Left renal pelvis (tissue), 4 donors: ENCODE data around the gene ANAPC4. TPM values are rescaled to one million over a fixed set of nuclear protein-coding genes. Genes with fewer than 3 reads are reported as not detected.
"Not testable (repeated sequence)": the region's sequence is repeated elsewhere in the genome, so short reads cannot be mapped to it uniquely, and the experiment has no call there.

Experiments
- DNase-seq, 4 donors: peaks; one replicate each; pipeline ENCODE4 v3.0.0-alpha.2; 2013; ENCODE audit warnings: low read depth in 4 of 4, low spot score in 3 of 4
- polyA plus RNA-seq, 4 donors: library from polyadenylated mRNA; unstranded; fragments of 120-200 nt; gene quantifications; one replicate each; pipeline ENCODE4 v1.2.1, GENCODE V29; 2013; ENCODE audit not compliant: insufficient read length in 4 of 4

The ANAPC4 gene, protein sequence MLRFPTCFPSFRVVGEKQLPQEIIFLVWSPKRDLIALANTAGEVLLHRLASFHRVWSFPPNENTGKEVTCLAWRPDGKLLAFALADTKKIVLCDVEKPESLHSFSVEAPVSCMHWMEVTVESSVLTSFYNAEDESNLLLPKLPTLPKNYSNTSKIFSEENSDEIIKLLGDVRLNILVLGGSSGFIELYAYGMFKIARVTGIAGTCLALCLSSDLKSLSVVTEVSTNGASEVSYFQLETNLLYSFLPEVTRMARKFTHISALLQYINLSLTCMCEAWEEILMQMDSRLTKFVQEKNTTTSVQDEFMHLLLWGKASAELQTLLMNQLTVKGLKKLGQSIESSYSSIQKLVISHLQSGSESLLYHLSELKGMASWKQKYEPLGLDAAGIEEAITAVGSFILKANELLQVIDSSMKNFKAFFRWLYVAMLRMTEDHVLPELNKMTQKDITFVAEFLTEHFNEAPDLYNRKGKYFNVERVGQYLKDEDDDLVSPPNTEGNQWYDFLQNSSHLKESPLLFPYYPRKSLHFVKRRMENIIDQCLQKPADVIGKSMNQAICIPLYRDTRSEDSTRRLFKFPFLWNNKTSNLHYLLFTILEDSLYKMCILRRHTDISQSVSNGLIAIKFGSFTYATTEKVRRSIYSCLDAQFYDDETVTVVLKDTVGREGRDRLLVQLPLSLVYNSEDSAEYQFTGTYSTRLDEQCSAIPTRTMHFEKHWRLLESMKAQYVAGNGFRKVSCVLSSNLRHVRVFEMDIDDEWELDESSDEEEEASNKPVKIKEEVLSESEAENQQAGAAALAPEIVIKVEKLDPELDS
- polyA plus RNA-seq, result 10 to 100 TPM; 34.5 to 61.3 (median 43.1) TPM

DNA sequence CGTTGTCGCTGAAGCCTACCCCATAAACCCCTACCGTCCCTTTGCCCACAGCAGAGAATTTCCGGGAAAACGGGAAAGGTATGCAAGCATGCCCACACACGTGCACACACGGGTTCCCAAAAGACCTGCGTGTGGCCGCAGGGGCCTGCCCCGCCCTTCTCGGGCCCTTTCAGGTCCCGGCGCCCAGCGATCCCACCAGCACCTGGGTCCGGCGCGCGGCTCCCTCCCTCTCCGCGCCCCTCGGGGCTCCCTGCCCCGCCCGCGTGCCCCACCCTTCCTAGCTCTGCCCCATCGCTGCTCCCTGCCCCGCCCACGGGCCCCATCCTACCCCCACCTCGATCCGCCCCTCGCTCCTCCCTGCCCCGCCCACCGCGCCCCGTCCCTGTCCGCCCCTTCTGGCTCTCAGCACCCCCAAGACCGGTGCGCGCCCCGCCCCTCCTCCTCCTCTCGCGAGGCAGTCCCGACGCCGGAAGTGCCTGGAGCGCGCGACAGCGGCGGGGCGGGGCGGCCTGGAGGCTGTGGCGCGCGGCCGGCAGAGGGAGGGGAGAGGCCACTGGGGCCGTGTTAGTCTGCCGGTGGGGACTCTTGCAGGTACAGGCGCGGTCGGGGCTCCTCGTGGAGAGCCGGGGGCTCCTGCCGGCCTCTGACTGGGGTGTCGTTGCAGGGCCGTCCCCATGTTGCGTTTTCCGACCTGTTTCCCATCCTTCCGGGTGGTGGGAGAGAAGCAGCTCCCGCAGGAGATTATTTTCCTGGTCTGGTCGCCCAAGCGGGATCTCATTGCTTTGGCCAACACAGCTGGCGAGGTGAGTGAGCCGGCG lies at the start of gene ANAPC4:
Gene ANAPC4, plus strand, starts transcription at position 510 of the 818 bp plus-strand sequence. Its CDS starts 165 bp downstream, at position 675.
- DNase-seq, result peak; percentile 60 to 78 (median 76)

GRCh38 chr4:25328463-25328862 lies 48.6 kb upstream of the ANAPC4 start:
- not testable (repeated sequence) for DNase-seq

DNA sequence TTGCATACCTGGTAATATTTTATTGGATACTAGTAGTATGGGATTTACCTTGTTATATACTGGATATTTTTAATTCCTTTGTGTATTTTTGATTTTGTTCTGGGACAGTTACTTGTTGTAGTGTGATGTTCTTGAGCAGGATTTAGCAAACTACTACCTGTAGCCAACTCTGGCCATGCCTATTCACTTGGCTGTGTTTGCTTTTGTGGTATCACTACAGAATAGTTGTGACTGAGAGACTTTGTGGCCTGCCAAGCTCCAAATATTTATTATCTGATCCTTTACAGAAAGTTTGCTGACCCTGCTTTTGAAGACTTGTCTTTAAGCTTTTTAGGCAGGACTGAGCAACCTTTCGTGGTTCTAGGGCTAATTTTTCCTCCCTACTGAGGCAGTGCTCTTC lies 46.7 kb upstream of the ANAPC4 start:
- DNase-seq, result no peak

DNA sequence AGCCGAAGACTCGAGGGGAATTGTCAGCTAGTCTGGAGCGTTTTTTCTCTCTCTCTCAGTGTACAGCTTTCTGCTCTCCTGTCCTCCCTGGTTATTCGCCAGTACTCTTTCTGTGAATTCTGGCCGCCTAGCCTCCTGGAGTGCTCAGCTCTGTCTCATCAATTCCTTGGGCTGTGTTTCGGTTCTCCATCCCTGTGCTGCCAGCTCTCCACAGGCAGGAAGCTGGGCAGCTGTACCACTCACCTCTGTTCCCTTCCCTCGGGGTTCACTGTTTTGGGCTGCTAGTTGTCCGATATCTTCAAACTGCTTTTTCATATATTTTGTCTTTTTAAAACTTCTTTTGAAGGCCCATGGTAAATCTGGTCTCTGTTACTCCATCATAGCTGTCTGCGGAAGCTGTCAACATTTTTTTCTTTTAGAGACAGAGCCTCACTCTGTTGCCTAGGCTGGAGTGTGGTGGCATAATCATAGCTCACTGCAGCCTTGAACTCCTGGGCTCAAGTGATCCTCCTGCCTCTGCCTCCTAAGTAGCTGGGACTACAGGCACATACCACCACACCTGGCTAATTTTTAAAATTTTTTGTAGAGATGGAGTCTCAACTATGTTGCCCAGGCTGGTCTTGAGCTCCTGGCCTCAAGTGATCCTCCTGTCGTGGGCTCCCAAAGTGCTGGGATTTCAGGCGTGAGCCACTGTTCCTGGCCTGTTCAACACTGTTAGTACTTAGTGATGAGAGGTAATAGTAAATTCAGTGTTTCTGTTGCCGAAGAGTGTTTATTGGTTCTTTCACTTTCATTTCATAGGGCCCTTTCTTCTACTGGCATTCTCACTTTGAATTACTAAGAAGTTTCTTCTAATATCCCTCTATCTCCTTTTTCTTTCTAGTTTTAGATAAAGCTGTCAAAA lies 45.9 kb upstream of the ANAPC4 start:
- DNase-seq, result no peak

GRCh38 chr4:25343671-25344070 lies 33.4 kb upstream of the ANAPC4 start:
- DNase-seq, result no peak

- DNase-seq, result no peak
Observed at GRCh38 chr4:25345744-25346143, 31.3 kb upstream of the ANAPC4 start.

DNA sequence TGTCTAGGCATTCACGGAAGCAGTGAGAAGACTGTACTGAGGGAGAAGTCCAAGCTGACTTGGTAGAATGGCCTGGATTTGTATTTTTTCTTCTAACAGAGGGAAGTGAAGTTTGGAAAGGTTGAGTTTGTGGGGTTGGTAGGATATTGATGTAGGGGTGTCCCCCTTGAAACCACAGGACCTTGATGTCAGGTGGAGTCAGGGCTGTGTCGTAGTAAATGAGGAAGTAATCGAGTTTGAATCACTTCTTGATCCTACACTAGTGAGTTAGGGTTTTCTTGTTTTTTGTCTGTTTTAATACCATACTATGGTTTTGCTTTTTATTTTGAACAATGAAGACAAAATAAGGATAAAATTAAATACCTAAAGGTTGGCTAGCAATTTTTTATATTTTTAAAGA lies 30.1 kb upstream of the ANAPC4 start:
- DNase-seq, result no peak

GRCh38 chr4:25347473-25347872 lies 29.6 kb upstream of the ANAPC4 start:
- DNase-seq, result no peak

- no peak for DNase-seq
Observed at GRCh38 chr4:25347971-25348370, 29.1 kb upstream of the ANAPC4 start.

DNA sequence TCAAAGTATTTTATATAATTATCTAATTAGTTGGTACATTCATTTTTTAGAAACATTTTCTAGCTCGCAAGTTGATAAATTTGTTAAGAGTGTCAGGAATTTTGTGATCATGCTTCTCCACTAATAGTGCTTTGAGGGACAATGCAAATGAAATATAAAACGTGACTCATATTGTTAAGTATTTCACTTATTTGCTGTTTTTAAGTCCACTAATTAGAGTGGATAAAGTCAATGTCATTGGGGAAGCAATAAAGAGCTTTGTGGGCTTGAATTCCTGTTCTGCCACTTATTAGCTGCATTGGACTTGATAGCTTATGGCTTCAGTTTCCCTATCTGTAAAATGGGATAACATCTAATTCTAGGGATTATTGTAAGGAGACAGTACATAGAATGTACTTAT lies 26.5 kb upstream of the ANAPC4 start:
- DNase-seq, result no peak

DNA sequence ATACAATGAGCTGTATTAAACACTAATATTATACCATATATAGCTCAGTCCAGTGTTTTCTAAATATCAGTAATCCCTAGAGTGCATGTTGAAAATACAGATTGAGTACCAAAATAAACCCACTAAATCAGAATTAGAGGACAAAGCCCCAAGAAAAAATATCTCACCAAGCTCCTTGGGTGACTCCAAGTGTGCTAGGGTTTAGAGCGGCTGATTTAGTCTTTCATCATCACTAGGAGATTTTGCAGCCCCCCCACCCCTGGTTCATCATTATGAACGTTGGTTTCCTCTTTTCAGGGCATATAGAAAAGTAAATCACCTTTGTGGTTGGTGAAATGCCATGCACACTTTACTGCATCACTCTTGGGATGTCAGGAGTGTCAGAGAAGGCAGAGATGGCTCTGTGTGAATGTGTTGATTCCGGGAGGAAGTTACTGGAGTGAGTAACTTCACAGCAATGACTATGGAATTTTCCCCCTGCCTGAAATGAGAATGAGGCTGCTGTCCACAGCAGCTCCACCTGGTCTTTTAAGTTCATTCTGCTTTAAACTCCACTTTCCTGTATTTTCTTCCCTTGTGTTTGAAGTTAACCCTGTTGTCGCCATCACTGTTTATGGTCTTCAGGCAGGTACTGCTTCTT lies 25.2 kb upstream of the ANAPC4 start:
- no peak for DNase-seq

- no peak for DNase-seq
Observed at GRCh38 chr4:25356068-25356467, 21.0 kb upstream of the ANAPC4 start.

GRCh38 chr4:25358515-25359275 lies 18.4 kb upstream of the ANAPC4 start:
- DNase-seq, result no peak

GRCh38 chr4:25361253-25361652 lies 15.8 kb upstream of the ANAPC4 start:
- no peak for DNase-seq

DNA sequence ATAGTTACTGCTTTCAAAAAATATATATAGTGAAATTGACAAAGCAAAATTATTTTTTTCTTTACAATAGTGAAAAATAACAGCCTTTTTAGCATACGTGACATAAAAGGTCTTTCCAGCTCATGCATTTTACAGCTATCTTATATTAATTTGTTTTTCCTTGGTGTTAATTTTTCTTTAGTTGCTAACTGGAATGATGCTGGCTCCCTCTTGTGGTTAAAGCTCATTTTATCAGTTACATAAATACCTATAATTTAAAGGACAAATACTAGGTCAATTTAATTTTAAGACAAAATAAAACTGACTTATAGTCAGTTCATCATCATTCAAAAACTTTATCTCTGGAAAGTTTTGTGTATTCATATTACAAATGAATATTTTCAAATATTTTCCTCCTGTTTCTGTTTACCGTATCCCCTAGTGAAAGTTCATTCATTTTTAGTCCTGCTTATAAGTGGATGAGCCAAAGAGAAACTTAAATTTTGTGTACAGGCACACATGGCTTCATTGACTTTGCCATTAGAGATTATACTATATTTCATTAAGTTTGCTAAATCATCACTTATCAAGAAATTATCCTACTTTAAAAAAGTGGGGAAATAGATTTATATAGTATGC lies 9.9 kb upstream of the ANAPC4 start:
- DNase-seq, result no peak

DNA sequence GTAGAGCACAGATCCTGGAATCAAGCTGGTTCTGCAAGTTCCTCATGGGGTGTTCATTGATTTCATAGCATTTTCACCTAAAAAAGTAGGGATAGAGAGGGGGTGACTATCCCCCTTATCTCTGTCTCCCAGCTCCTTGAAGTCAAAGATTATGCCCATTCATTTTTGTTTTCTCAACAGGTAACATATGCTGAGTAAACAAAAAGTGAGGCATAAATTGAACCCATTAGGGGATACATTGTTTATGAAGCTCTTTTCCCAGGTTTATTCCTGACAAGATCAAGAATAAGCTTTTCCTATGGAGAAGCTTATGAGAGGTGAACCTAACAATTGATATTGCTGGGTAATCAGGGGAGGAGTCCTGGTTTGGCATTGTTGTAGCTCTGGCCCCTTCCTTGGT lies 9.2 kb upstream of the ANAPC4 start:
- DNase-seq, result no peak

GRCh38 chr4:25368315-25368714 lies 8.7 kb upstream of the ANAPC4 start:
- DNase-seq, result no peak

DNA sequence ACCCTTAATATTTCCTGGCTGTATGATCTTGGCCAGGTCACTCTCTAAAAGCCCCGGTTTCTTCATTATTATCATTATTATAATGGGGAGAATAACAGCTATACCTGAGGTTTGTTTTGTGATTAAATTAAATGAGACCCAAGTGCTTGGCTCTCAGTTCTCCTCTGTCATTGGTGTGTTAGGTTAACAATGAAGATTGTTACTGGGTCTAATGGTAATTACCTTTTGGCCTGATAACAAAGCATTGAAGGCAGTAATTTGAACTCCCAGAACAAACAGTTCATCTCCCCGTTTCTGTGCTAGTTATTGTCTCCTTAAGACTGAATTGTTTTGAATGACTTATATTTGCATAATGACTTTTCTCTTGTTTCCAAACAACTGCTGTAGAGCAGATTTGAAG lies 6.8 kb upstream of the ANAPC4 start:
- DNase-seq, result no peak
